NCI-H2227 (cell line): ENCODE measurements around the gene PKN2.

ENCODE experiments used
- DNase-seq: peaks from one replicate; lab custom pipeline; 2025; ENCODE audit not compliant: unreplicated experiment; lab: John Stamatoyannopoulos, UW

The PKN2 gene

DNA sequence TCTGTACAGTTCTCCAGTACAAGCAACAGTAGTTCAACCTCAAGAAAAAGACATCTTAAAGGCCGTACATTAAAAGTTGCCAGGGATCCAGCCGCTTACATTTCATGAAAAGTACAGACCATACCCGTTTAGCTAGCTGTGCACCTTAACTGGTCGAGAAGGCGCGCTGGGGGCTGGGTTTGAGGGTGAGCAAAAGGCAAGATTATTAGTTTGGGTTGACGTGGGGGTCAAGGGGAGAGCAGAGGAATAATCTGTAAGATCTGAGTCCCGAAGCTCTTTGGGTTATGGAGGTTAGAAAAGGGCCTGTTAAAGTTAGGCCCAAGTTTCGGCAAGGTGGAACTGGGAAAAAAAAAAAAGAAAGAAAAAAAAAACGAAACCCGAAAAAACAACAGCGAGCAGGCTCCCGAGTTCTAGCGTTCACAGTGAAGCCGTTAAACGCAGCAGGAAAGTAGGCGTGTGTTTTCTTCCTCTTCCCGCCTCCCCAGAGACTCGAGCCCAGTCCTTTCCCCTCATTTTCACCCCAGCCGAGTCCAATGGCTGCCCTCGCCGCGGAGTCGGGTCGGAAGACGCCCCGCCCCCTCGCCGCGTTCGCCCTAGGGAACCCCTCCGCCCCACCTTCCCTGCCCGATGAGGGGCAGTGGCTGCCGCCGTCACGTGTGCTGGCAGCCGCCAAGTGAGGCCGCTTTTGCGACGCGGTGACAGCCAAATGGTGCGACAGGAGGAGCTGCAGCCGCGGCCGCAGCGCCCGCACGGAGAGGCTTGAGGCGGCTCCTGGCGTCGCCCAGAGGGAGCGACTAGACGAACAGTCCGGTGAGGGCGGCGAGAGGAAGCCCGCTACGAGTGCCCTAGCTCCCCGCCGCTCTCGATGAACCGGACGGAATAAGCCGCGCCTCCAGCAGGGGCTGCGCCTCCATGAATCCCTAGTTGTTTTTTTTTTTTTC is at the start of gene PKN2:
Gene PKN2 (plus strand): TSS at position 733 of the 941 bp plus-strand sequence. CDS start 308 bp downstream, outside the sequence.
- peak; percentile 99 for DNase-seq

GRCh38 chr1:88634538-88634937 is 49.5 kb upstream of the PKN2 start:
- no peak for DNase-seq

GRCh38 chr1:88640060-88640459 is 44.0 kb upstream of the PKN2 start:
- no peak for DNase-seq

DNA sequence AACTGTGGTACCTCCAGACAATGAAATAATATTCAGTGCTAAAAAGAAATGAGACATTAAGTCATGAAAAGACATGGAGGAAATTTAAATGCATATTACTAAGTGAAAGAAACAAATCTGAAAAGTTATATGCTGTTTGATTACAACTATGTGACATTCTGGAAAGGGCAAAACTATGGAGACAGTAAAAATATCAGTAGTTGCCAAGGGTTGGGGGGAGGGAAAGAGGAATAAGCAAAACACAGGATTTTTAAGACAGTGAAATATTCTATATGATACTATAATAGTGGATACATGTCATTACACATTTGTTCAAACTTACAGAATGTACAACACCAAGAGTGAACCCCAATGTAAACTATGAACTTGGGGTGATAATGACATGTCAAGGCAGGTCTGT is 38.2 kb upstream of the PKN2 start:
- no peak for DNase-seq

- no peak for DNase-seq
Measured at GRCh38 chr1:88646476-88647248, 37.4 kb upstream of the PKN2 start.

DNA sequence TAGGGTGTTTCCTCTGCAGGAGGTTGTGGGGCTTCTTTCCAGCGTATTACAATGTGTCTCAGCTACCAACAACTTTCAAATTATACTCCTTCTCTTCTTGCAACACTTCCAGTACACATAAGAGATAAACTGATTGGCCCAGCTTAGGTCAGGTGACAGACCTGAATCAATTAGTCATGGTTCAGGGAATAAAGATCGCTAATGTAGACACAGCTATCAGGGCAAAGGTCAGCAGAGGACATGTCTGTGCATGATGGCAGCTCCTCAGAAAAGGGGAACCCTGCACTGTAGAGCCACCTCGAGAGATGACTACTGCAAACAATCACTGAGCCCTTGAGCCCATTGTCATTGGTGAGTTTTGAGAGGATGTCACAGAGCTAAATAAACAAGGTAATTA is 36.8 kb upstream of the PKN2 start:
- no peak for DNase-seq

DNA sequence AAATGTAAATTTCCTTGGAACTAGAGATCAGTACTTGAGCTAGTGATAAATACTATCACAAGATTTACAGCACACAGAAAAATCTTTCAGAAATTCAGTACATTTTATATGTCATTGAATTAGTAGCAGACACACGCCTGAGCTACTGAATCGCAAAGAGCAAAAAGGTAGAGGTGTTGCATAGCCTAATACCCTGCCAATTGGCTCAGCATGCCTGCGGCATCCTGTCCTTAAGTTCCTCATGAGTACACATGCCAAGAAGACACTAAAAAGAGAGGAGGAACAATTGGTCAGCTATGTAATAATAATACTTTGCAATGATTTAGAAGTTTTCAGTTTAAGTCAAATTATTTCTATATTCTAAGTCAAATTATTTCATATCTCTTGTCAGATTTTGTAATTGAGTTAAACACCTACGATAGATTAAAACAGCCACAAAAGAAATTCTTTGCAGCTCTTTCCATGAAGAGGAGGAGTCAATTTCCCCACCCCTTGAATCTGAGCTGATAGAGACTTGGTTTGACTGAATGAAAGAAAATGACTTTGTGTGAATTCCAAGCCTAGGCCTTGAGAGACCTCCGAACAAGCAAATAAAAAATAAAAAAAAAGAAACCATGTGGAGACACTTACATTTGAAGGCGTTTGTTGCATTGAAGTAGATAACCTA is 36.2 kb upstream of the PKN2 start:
- no peak for DNase-seq

- no peak for DNase-seq
Measured at GRCh38 chr1:88648706-88649105, 35.4 kb upstream of the PKN2 start.

DNA sequence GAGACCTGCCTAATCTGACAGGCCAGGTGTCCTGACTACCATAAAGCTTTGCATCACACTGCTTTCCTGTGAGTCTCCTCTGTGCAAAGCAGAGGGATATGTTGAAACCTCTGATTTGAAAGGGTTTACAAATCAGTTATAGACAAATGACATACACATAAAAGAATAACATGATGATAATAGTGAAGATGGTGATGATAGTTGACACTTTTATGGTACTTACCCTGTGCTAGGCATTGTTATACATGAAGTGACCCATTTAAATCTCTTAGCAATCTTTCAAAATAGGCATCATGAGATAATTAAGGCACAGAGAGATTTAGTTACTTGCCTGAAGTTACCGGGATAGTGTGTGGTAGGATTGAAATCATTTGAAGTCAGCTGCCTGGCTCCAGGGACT is 34.1 kb upstream of the PKN2 start:
- DNase-seq: no peak

GRCh38 chr1:88650676-88651418 is 33.2 kb upstream of the PKN2 start:
- no peak for DNase-seq

- DNase-seq: no peak
Measured at GRCh38 chr1:88655140-88655539, 28.9 kb upstream of the PKN2 start.

GRCh38 chr1:88655685-88656299 is 28.3 kb upstream of the PKN2 start:
- DNase-seq: peak; percentile 18

DNA sequence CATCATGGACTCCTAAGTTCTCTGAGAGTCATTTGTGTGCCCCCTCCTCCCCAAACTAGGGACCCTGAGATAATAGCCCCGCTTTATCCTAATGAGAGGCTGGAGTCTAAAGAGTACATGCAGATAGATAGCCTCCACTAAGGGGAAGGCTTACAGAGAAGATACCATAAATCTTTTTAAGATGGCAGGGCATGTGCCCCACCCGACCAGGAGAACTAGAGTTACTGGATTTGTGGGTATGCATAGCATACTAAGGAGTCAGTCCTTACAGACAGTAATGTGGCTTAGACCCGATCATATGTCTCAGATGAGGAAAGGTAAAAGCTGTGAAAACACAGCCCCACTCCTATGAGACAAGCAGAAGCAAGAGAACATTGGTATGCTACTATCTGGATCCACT is 25.7 kb upstream of the PKN2 start:
- DNase-seq: no peak

DNA sequence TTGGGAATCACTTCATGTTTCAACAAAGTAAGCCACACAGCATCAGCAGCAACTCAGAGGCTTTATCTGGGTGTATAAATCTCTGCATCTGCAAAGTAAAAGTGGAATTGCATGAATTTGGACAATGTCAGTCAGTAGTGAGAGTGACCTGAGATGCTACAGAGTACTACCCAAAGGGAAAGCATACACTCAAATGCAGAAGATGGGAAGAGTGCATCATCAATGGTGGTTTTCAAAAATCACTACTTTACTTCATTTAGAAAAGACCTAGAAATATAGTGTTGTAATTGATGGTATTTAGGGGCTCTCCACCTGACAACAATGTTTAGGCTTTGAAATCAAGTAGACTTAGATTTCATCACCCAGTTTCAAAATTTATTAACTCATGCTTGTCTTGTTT is 24.5 kb upstream of the PKN2 start:
- no peak for DNase-seq

DNA sequence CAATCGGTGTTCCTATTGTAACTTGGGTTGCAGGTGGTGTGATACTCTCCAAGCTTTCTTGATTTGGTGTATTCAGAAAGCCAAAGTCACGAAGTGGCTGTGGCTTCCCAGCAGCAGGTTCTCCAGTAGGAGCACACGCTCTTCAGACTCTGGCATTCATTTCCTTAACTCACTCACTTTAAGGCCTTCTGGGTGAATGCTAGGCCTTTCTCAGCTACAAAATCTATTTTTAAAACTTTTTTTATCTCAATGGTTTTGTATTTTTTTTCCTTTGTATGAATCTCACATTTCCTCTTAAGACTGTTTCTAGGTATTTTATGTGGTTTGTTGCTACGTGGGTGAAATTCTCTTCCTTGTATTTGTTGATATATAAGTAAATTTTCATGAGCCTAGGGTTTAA is 22.9 kb upstream of the PKN2 start:
- DNase-seq: no peak

GRCh38 chr1:88661951-88662699 is 21.9 kb upstream of the PKN2 start:
- no peak for DNase-seq

GRCh38 chr1:88662723-88663122 is 21.4 kb upstream of the PKN2 start:
- no peak for DNase-seq

DNA sequence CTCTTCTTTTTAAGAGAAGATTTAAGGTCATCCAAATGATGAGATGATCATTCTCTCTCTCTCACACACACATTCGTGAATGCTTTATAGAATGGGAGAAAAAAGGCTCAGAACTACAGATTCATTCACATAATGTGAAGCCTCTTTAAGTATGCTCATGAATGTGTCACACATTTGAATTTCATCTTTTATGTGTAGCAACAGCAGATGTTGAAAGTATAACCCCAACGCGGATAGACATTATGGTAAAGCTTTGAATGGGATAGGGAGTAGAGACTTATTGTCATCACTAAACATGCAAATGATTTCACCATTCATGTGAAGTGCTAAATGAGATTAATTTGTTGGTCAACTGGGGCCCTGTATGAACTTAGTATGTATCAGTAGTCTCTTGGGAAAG is 15.7 kb upstream of the PKN2 start:
- no peak for DNase-seq

GRCh38 chr1:88670462-88670861 is 13.6 kb upstream of the PKN2 start:
- DNase-seq: no peak

- no peak for DNase-seq
Measured at GRCh38 chr1:88673446-88673845, 10.6 kb upstream of the PKN2 start.
